ENCODE measurements around the gene CD55. TPM values are rescaled to one million over a fixed set of nuclear protein-coding genes. Genes with fewer than 3 reads are reported as not detected.
"Not testable (repeated sequence)": the region's sequence is repeated elsewhere in the genome, so short reads cannot be mapped to it uniquely, and the experiment has no call there.

CD55 gene
- total RNA-seq, 2 donors from 2014 or later: 19.5 to 26.1 TPM

DNA sequence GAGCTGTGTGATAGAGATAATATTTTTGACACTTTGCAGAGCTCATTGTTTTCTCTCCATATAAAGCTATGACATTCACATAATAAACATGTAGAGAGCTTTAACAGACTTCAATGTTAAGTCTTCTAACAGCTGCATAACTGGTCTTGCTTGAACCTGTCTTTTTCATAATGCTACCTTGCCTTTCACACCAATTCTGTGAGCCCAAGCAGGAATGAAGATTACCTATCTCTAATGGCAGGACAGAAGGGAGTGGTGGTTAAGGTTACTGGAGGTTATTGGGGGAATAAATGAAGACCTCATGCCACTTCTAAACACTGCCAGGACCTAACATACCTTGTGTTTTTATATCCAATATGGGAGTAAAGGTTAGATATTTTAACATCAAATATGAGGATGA, 2.3 kb upstream of the CD55 start:
- Mint-ChIP-seq H3K27ac (no peak overlapping the region), H3K4me1 (peaks cover 48% of the 10 kb centered on the region), H3K9me3 (no peaks in the 10 kb centered on the region), H3K27me3 (ENCODE audit: insufficient read depth) (peaks cover 2% of the 10 kb centered on the region), H3K36me3 (ENCODE audit: low read depth) (peaks cover under 1% of the 10 kb centered on the region), H3K4me3 (no peak overlapping the region)
- Histone ChIP-seq H3K4me1 (ENCODE audit: control insufficient read depth, insufficient read depth, low read length) (peaks cover 9% of the 10 kb centered on the region), H3K9me3 (ENCODE audit: control insufficient read depth, low read length) (no peaks in the 10 kb centered on the region), H3K9ac (ENCODE audit: extremely low read depth, low read length, poor library complexity, severe bottlenecking) (no peak overlapping the region), H3K4me3 (ENCODE audit: low read length) (no peak overlapping the region), H3K27me3 (ENCODE audit: control insufficient read depth, insufficient read depth, low read length, poor library complexity, severe bottlenecking) (peaks cover 10% of the 10 kb centered on the region), H3K36me3 (ENCODE audit: control insufficient read depth, insufficient read depth, low read length) (no peaks in the 10 kb centered on the region), H3K27ac (ENCODE audit: low read depth, low read length) (no peak overlapping the region)
- TF ChIP-seq, protein P1, sequence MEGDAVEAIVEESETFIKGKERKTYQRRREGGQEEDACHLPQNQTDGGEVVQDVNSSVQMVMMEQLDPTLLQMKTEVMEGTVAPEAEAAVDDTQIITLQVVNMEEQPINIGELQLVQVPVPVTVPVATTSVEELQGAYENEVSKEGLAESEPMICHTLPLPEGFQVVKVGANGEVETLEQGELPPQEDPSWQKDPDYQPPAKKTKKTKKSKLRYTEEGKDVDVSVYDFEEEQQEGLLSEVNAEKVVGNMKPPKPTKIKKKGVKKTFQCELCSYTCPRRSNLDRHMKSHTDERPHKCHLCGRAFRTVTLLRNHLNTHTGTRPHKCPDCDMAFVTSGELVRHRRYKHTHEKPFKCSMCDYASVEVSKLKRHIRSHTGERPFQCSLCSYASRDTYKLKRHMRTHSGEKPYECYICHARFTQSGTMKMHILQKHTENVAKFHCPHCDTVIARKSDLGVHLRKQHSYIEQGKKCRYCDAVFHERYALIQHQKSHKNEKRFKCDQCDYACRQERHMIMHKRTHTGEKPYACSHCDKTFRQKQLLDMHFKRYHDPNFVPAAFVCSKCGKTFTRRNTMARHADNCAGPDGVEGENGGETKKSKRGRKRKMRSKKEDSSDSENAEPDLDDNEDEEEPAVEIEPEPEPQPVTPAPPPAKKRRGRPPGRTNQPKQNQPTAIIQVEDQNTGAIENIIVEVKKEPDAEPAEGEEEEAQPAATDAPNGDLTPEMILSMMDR (conservative IDR thresholded peaks at IDR 0.05): no peak
- no peak for DNase-seq

DNA sequence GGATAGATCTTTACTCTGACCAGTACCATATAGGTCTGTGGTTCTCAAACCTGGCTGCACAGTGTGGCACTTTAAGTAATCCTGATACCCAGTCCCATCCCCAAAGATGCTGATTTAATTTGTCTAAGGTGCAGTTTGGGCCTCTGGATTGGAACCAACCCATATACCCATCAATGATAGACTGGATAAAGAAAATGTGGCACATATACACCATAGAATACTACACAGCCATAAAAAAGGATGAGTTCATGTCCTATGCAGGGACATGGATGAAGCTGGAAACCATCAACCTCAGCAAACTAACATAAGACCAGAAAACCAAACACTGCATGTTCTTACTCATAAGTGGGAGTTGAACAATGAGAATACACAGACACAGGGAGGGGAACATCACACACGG, 1.4 kb upstream of the CD55 start:
- not testable (repeated sequence) for H3K9me3 Mint-ChIP-seq; H3K36me3 ChIP-seq (ENCODE audit: control insufficient read depth, insufficient read depth, low read length); H3K27ac Mint-ChIP-seq; H3K27ac ChIP-seq (ENCODE audit: low read depth, low read length); H3K27me3 Mint-ChIP-seq (ENCODE audit: insufficient read depth); H3K9ac ChIP-seq (ENCODE audit: extremely low read depth, low read length, poor library complexity, severe bottlenecking); H3K36me3 Mint-ChIP-seq (ENCODE audit: low read depth); H3K4me1 ChIP-seq (ENCODE audit: control insufficient read depth, insufficient read depth, low read length); H3K9me3 ChIP-seq (ENCODE audit: control insufficient read depth, low read length); H3K27me3 ChIP-seq (ENCODE audit: control insufficient read depth, insufficient read depth, low read length, poor library complexity, severe bottlenecking); DNase-seq; H3K4me3 ChIP-seq (ENCODE audit: low read length); H3K4me3 Mint-ChIP-seq
- peaks cover 48% of the 10 kb centered on the region for H3K4me1 Mint-ChIP-seq
- 100% methylated on average over 1 of the region's 1 CpG; no CpG with 5 or more reads in 1 of the 2 experiments for WGBS, 2 experiments (ENCODE audit: insufficient coverage in 1 of 2, insufficient read length in 1 of 2)

DNA sequence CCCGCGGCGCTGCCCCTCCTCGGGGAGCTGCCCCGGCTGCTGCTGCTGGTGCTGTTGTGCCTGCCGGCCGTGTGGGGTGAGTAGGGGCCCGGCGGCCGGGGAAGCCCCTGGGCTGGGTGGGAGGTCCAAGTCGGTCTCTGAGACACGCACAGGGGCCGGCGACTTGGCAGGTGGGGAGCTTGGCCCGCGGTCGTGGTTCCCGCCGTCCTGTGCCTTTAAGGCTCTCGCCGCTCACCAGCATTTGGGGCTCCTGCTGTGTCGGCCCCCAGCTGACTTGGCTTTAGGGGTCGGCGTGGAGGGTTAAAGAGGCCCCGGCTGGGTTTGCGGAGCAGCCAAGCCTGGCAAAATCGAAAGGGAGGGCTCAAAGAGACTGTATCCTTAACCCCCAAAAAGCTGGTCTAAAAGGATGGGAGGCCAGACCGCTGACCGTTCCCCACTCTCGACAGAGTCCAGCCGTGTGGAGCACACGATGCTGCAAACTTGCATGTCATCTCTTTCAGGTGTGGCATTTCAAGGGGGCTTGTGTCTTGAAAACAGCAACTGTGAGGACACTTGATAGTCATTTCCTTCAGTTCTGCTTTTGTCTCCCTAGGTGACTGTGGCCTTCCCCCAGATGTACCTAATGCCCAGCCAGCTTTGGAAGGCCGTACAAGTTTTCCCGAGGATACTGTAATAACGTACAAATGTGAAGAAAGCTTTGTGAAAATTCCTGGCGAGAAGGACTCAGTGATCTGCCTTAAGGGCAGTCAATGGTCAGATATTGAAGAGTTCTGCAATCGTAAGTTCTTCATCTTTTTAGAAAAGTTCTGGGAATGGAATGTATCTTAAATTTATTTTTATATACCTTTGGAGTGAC, 540 bp downstream of the CD55 start:
- peak overlapping the region; percentile 83 for H3K9ac ChIP-seq (ENCODE audit: extremely low read depth, low read length, poor library complexity, severe bottlenecking)
- peaks cover 10% of the 10 kb centered on the region for H3K27me3 ChIP-seq (ENCODE audit: control insufficient read depth, insufficient read depth, low read length, poor library complexity, severe bottlenecking)
- no peak for DNase-seq
- no peak overlapping the region for H3K27ac ChIP-seq (ENCODE audit: low read depth, low read length)
- Mint-ChIP-seq H3K9me3 (no peaks in the 10 kb centered on the region), H3K4me1 (peaks cover 43% of the 10 kb centered on the region), H3K27ac (peak overlapping the region; percentile 98), H3K4me3 (peak overlapping the region; percentile 88), H3K36me3 (ENCODE audit: low read depth) (peaks cover 6% of the 10 kb centered on the region), H3K27me3 (ENCODE audit: insufficient read depth) (peaks cover 2% of the 10 kb centered on the region)
- TF ChIP-seq, protein P1 (conservative IDR thresholded peaks at IDR 0.05): no peak
- peaks cover 3% of the 10 kb centered on the region for H3K36me3 ChIP-seq (ENCODE audit: control insufficient read depth, insufficient read depth, low read length)
- no peaks in the 10 kb centered on the region for H3K9me3 ChIP-seq (ENCODE audit: control insufficient read depth, low read length)
- H3K4me3 ChIP-seq (ENCODE audit: low read length): peak overlapping the region; percentile 90
- peaks cover 6% of the 10 kb centered on the region for H3K4me1 ChIP-seq (ENCODE audit: control insufficient read depth, insufficient read depth, low read length)
- 7 to 13% methylated on average over 11 to 37 of the region's 37 CpGs for WGBS, 2 experiments (ENCODE audit: insufficient coverage in 1 of 2, insufficient read length in 1 of 2)
